GM12874 (cell line): ENCODE measurements around the gene STX1B.

Source experiments
- TF ChIP-seq, protein P1 (sequence below): IDR thresholded peaks from 2 replicates; pipeline ENCODE4 v1.5.1; 2011; ENCODE audit warnings: low read depth, mild to moderate bottlenecking, control low read depth, low read length, moderate library complexity; ENCODE audit not compliant: insufficient read depth

Gene STX1B

GRCh38 chr16:31038993-31039392, 28.6 kb upstream of the STX1B start:
- TF ChIP-seq, protein P1, sequence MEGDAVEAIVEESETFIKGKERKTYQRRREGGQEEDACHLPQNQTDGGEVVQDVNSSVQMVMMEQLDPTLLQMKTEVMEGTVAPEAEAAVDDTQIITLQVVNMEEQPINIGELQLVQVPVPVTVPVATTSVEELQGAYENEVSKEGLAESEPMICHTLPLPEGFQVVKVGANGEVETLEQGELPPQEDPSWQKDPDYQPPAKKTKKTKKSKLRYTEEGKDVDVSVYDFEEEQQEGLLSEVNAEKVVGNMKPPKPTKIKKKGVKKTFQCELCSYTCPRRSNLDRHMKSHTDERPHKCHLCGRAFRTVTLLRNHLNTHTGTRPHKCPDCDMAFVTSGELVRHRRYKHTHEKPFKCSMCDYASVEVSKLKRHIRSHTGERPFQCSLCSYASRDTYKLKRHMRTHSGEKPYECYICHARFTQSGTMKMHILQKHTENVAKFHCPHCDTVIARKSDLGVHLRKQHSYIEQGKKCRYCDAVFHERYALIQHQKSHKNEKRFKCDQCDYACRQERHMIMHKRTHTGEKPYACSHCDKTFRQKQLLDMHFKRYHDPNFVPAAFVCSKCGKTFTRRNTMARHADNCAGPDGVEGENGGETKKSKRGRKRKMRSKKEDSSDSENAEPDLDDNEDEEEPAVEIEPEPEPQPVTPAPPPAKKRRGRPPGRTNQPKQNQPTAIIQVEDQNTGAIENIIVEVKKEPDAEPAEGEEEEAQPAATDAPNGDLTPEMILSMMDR, result no peak

DNA sequence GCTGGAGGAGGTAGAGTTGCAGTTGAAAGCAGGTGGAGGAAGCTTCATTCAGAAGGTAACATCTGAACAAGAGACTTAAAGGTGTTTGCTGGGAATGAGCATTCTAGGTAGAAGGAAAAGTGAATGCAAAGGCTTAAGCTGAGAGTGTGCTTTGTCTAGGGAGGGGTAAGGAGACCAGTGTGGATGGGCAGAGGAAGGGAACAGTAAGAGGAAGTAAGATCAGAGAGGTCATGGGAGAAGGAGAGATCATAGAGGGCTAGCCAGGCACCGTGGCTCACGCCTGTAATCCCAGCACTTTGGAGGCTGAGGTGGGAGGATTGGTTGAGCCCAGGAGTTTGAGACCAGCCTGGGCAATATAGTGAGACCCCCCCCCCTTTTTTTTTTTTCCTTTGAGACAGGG, 26.3 kb upstream of the STX1B start:
- TF ChIP-seq, protein P1, result no peak

DNA sequence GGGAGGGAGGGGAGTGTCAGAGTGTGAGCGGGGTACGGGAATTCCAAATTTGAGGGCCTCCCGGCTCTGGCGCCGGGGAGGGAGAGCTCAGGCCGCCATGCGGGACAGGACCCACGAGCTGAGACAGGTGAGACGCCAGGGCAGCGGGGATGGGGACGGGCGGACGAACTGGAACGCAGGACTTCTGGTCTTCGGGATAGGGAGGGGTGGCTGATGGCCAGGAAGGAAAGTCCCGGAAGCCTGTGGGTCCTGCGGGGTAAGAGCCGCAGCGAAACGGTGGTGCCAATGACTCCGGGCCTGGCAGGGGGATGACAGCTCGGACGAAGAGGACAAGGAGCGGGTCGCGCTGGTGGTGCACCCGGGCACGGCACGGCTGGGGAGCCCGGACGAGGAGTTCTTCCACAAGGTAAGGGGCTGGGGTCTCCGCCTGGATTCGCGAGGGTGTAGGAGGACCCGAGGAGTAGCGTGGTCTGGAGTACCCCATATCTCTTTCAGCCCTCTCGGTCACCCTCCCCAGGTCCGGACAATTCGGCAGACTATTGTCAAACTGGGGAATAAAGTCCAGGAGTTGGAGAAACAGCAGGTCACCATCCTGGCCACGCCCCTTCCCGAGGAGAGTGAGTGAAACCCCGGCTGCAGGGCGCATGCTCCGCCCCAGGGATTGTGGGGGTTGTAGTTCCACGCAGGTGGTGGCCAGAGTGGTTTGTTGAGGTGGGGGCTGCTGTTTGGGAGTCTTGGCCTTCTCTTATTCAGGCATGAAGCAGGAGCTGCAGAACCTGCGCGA, 23.5 kb upstream of the STX1B start:
- TF ChIP-seq, protein P1, result no peak

GRCh38 chr16:31032736-31033708, 22.6 kb upstream of the STX1B start, which contains the start of gene STX4:
STX4 (plus strand) TSS chr16:31033558; CDS start chr16:31033806, 248 bp downstream.
- TF ChIP-seq, protein P1, result no peak

- TF ChIP-seq, protein P1, result no peak
Measured at GRCh38 chr16:31031276-31031675, 20.8 kb upstream of the STX1B start.

DNA sequence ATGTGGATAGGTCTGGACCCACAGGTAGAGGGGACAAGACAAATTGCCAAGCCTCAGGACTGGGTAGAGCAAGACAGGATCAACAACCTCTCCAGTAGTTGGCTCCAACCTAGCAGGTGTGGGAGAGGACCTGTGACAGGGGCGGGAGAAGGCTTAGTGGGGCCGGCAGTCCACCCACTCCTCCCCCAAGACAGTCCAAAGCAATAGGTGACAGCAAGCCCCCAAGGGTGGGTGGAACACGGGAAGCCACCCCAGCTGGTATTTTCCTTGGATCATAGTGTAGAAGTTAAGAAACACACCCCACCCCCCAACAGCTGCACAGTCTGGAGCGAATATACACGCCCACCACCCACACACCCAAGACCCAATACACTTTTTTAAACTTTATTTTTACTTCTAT, 18.8 kb upstream of the STX1B start:
- TF ChIP-seq, protein P1, result no peak

DNA sequence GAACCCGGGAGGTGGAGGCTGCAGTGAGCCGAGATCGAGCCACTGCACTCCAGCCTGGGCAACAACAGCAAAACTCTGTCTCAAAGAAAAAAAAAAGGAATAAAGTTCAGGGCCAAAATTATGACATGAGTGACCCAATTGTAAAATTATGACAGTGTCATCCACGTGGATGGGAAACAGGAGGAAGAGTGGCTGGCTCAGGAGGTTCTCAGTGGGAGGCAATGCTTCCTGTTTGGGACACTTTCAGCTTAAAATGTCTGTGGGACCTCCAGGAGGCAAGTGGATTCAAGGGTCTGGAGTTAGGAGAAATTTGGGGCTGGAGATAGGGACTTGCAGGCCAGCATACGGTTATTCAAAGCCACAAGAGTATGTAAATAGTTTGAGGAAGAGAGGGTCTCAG, 14.9 kb upstream of the STX1B start:
- TF ChIP-seq, protein P1, result no peak
